ENCODE data around the gene FNIP2.
A peak's percentile ranks its signal among the peaks of the same experiment; 100 is the strongest.

Gene FNIP2

DNA sequence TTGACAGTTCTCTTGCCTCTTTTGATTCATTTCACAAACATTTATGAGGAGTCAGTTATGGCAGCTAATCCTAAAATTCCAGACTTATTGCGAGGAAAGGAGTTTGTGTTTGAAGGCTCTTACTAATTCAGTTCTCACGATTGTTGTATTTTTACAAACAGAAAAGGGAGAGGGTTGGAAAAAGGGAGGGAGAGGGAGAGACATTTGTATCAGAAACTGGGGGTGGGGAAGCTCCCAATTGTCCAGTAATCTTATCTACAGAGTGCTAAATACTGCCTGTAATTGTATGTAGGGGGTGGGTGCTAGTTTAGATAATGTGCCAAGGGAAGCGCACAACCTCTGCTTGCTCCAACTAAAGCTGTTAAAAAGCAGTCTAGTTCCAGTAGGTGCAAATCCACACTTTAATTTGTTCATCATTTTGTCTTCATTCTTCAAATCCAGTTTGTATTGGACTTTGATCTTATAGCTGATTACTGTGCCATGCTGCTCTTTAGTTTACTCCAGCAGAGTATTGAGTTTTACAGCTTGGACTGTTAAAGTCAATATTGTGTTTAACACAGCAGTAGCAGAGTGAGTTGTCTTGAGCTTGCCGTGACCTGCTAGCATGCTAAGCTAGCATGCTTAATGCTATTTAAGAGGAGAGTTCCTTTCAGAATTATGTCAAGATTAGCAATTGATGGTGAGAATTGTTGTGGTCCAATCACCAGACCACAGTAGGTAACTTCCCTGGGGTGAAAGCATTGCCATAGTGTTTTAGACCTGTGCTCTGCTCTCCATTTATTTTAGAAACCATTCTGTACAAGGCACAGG, 13.9 kb downstream of the FNIP2 start (continued):
- TF ChIP-seq, protein P1, sequence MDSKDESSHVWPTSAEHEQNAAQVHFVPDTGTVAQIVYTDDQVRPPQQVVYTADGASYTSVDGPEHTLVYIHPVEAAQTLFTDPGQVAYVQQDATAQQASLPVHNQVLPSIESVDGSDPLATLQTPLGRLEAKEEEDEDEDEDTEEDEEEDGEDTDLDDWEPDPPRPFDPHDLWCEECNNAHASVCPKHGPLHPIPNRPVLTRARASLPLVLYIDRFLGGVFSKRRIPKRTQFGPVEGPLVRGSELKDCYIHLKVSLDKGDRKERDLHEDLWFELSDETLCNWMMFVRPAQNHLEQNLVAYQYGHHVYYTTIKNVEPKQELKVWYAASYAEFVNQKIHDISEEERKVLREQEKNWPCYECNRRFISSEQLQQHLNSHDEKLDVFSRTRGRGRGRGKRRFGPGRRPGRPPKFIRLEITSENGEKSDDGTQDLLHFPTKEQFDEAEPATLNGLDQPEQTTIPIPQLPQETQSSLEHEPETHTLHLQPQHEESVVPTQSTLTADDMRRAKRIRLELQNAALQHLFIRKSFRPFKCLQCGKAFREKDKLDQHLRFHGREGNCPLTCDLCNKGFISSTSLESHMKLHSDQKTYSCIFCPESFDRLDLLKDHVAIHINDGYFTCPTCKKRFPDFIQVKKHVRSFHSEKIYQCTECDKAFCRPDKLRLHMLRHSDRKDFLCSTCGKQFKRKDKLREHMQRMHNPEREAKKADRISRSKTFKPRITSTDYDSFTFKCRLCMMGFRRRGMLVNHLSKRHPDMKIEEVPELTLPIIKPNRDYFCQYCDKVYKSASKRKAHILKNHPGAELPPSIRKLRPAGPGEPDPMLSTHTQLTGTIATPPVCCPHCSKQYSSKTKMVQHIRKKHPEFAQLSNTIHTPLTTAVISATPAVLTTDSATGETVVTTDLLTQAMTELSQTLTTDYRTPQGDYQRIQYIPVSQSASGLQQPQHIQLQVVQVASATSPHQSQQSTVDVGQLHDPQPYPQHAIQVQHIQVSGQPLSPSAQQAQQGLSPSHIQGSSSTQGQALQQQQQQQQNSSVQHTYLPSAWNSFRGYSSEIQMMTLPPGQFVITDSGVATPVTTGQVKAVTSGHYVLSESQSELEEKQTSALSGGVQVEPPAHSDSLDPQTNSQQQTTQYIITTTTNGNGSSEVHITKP (tag by site-specific recombination; IDR thresholded peaks at IDR 0.05) = peak; percentile 77
- TF ChIP-seq ZNF37A (tag by site-specific recombination; IDR thresholded peaks at IDR 0.05) (no peak), ZNF19 (tag by site-specific recombination; IDR thresholded peaks at IDR 0.05; ENCODE audit: low read depth) (no peak), WT1 (tag by site-specific recombination; IDR thresholded peaks at IDR 0.05) (peak; percentile 96), ZNF394 (tag by site-specific recombination; IDR thresholded peaks at IDR 0.05; ENCODE audit: borderline replicate concordance) (no peak), KLF7 (tag by site-specific recombination; IDR thresholded peaks at IDR 0.05; ENCODE audit: borderline replicate concordance) (no peak), ZNF548 (tag by site-specific recombination; IDR thresholded peaks at IDR 0.05) (no peak), ZNF768 (tag by site-specific recombination; IDR thresholded peaks at IDR 0.05) (no peak), ZNF654 (tag by site-specific recombination; IDR thresholded peaks at IDR 0.05; ENCODE audit: low read depth) (no peak), ZNF707 (tag by site-specific recombination; IDR thresholded peaks at IDR 0.05) (no peak), ZNF266 (tag by site-specific recombination; IDR thresholded peaks at IDR 0.05; ENCODE audit: low read depth) (no peak), EGR2 (tag by site-specific recombination; IDR thresholded peaks at IDR 0.05; ENCODE audit: low read depth) (0 out of 2 replicates have a peak, but pooled peaks have one; percentile 24), ZBTB17 (tag by site-specific recombination; IDR thresholded peaks at IDR 0.05) (peak; percentile 62), ZNF121 (tag by site-specific recombination; IDR thresholded peaks at IDR 0.05) (no peak), MZF1 (tag by site-specific recombination; IDR thresholded peaks at IDR 0.05; ENCODE audit: borderline replicate concordance) (no peak; the same call in 1 of the 2 replicates), ZNF585B (tag by site-specific recombination; IDR thresholded peaks at IDR 0.05) (no peak), GLI2 (tag by site-specific recombination; IDR thresholded peaks at IDR 0.05; ENCODE audit: borderline replicate concordance, low read depth) (0 out of 2 replicates have a peak, but pooled peaks have one; percentile 56), ZBTB1 (tag by site-specific recombination; IDR thresholded peaks at IDR 0.05) (no peak), SETDB1 (IDR thresholded peaks at IDR 0.05; ENCODE audit: insufficient read length, low read length) (no peak), ZNF76 (tag by site-specific recombination; IDR thresholded peaks at IDR 0.05; ENCODE audit: borderline replicate concordance, low read depth) (no peak), ZNF600 (tag by site-specific recombination; IDR thresholded peaks at IDR 0.05) (peak; percentile 78), ZNF16 (tag by site-specific recombination; IDR thresholded peaks at IDR 0.05; ENCODE audit: low read depth) (no peak), ZNF777 (tag by site-specific recombination; IDR thresholded peaks at IDR 0.05; ENCODE audit: borderline replicate concordance) (no peak), SCRT1 (tag by site-specific recombination; IDR thresholded peaks at IDR 0.05; ENCODE audit: borderline replicate concordance) (peak; percentile 72), ZNF214 (tag by site-specific recombination; IDR thresholded peaks at IDR 0.05; ENCODE audit: borderline replicate concordance) (no peak), ZNF133 (tag by site-specific recombination; IDR thresholded peaks at IDR 0.05) (no peak), GLIS2 (tag by site-specific recombination; IDR thresholded peaks at IDR 0.05) (no peak), ZNF248 (tag by site-specific recombination; IDR thresholded peaks at IDR 0.05) (no peak), BCL11A (tag by site-specific recombination; IDR thresholded peaks at IDR 0.05; ENCODE audit: low read depth) (no peak), YY2 (tag by site-specific recombination; IDR thresholded peaks at IDR 0.05) (no peak)
- TF ChIP-seq, protein P2, sequence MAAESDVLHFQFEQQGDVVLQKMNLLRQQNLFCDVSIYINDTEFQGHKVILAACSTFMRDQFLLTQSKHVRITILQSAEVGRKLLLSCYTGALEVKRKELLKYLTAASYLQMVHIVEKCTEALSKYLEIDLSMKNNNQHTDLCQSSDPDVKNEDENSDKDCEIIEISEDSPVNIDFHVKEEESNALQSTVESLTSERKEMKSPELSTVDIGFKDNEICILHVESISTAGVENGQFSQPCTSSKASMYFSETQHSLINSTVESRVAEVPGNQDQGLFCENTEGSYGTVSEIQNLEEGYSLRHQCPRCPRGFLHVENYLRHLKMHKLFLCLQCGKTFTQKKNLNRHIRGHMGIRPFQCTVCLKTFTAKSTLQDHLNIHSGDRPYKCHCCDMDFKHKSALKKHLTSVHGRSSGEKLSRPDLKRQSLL (tag by site-specific recombination; IDR thresholded peaks at IDR 0.05) = no peak
- TF ChIP-seq, protein P3, sequence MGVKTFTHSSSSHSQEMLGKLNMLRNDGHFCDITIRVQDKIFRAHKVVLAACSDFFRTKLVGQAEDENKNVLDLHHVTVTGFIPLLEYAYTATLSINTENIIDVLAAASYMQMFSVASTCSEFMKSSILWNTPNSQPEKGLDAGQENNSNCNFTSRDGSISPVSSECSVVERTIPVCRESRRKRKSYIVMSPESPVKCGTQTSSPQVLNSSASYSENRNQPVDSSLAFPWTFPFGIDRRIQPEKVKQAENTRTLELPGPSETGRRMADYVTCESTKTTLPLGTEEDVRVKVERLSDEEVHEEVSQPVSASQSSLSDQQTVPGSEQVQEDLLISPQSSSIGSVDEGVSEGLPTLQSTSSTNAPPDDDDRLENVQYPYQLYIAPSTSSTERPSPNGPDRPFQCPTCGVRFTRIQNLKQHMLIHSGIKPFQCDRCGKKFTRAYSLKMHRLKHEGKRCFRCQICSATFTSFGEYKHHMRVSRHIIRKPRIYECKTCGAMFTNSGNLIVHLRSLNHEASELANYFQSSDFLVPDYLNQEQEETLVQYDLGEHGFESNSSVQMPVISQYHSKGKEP (tag by site-specific recombination; IDR thresholded peaks at IDR 0.05) = peak; percentile 99
- TF ChIP-seq, protein P4, sequence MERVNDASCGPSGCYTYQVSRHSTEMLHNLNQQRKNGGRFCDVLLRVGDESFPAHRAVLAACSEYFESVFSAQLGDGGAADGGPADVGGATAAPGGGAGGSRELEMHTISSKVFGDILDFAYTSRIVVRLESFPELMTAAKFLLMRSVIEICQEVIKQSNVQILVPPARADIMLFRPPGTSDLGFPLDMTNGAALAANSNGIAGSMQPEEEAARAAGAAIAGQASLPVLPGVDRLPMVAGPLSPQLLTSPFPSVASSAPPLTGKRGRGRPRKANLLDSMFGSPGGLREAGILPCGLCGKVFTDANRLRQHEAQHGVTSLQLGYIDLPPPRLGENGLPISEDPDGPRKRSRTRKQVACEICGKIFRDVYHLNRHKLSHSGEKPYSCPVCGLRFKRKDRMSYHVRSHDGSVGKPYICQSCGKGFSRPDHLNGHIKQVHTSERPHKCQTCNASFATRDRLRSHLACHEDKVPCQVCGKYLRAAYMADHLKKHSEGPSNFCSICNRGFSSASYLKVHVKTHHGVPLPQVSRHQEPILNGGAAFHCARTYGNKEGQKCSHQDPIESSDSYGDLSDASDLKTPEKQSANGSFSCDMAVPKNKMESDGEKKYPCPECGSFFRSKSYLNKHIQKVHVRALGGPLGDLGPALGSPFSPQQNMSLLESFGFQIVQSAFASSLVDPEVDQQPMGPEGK (tag by site-specific recombination; IDR thresholded peaks at IDR 0.05) = peak; percentile 60
